HCT116 (cell line): ENCODE results near the gene PKP3. TPM values are rescaled to one million over a fixed set of nuclear protein-coding genes. Genes with fewer than 3 reads are reported as not detected.

Experiments used
- ATAC-seq: fragments of 200-7000 bp; cut with Tn5 transposase; 2 replicates; pipeline ENCODE4 v1.9.1; 2020; ENCODE audit warnings: mild to moderate bottlenecking, moderate library complexity
- BruUV-seq: library from RNA; stranded (reverse); fragments of 400-500 nt; replicated peaks from 2 replicates; lab custom pipeline; 2021; lab: Mats Ljungman, UMichigan
- CTCF ChIA-PET: fragments of 300-600 bp; sonication (Branson Sonifier 250); formaldehyde crosslinking; loops from one replicate; lab custom pipeline; 2021; ENCODE audit warnings: antibody characterized with exemption; lab: Charles Lee
- POLR2A ChIA-PET: fragments of 300-600, 350-600 bp; sonication (Branson Sonifier 250); formaldehyde crosslinking; loops from one replicate; lab custom pipeline; 2021; ENCODE audit warnings: antibody characterized with exemption; lab: Charles Lee
- RAD21 ChIA-PET, 2 experiments: fragments of 300-600 bp; sonication (Branson Sonifier 250); formaldehyde crosslinking; loops; one replicate each; lab custom pipeline; 2023; ENCODE audit warnings: low total read pairs in 2 of 2; ENCODE audit not compliant: uncharacterized antibody in 2 of 2, unreplicated experiment in 2 of 2, low non-redundant PET in 1 of 2; lab: Charles Lee
- DNase-seq: peaks from one replicate; pipeline ENCODE4 v3.0.0-alpha.2; 2010; ENCODE audit warnings: low read depth, low spot score
- H2AFZ ChIP-seq: fragments of 200-600 bp; shearing (Covaris generic), sonication (generic); 2 replicates; pipeline ENCODE4 v1.6.1; 2017; ENCODE audit warnings: low read depth, mixed run types, mixed read lengths, antibody characterized with exemption, low read length; ENCODE audit not compliant: poor library complexity, severe bottlenecking
- H3K27ac ChIP-seq: 2 replicates; pipeline ENCODE4 v1.5.1; 2012; ENCODE audit warnings: low read depth, low read length
- H3K27me3 ChIP-seq: fragments of 200-600 bp; sonication (generic); 2 replicates; pipeline ENCODE4 v1.6.1; 2016; ENCODE audit warnings: mixed run types, low read length, mixed read lengths; ENCODE audit not compliant: insufficient read depth
- H3K36me3 ChIP-seq, 2 experiments: fragments of 200-500 bp in 1 of 2; fragments of 200-600 bp in 1 of 2; sonication (Bioruptor generic) in 1 of 2; sonication (generic) in 1 of 2; 2 replicates each; pipeline versions ENCODE4 v1.5.1 to v1.6.1; 2014 to 2016; ENCODE audit warnings: low read length in 2 of 2, inconsistent platforms in 1 of 2, mixed read lengths in 1 of 2, mixed run types in 1 of 2; ENCODE audit not compliant: insufficient read depth in 2 of 2, control insufficient read depth in 1 of 2
- H3K4me1 ChIP-seq, 2 experiments: fragments of 200-600 bp in 1 of 2; sonication (generic) in 1 of 2; 2 replicates each; pipeline versions ENCODE4 v1.5.1 to v1.6.1; 2012 to 2017; ENCODE audit warnings: low read length in 2 of 2, inconsistent platforms in 1 of 2, mild to moderate bottlenecking in 1 of 2, mixed read lengths in 1 of 2, mixed run types in 1 of 2, moderate library complexity in 1 of 2; ENCODE audit not compliant: insufficient read depth in 2 of 2, control insufficient read depth in 1 of 2
- H3K4me2 ChIP-seq: fragments of 200-600 bp; sonication (generic); 2 replicates; pipeline ENCODE4 v1.6.1; 2017; ENCODE audit warnings: mixed run types, low read length, mixed read lengths
- H3K4me3 ChIP-seq, 2 experiments: fragments of 200-600 bp in 1 of 2; sonication (generic) in 1 of 2; replicated peaks in 1 of 2; 2 replicates each; pipeline ENCODE4 v1.5.1; 2011 to 2016; ENCODE audit warnings: low read length in 2 of 2, control low read depth in 1 of 2, low read depth in 1 of 2, mild to moderate bottlenecking in 1 of 2, mixed read lengths in 1 of 2, mixed run types in 1 of 2
- H3K79me2 ChIP-seq: fragments of 200-600 bp; sonication (generic); 2 replicates; pipeline ENCODE4 v1.6.1; 2017; ENCODE audit warnings: mild to moderate bottlenecking, mixed run types, low read length, moderate library complexity, mixed read lengths; ENCODE audit not compliant: insufficient read depth
- H3K9ac ChIP-seq: fragments of 200-600 bp; sonication (generic); 2 replicates; pipeline ENCODE4 v1.6.1; 2016; ENCODE audit warnings: low read length, mixed read lengths
- H3K9me2 ChIP-seq: fragments of 200-600 bp; sonication (generic), shearing (Covaris generic); 2 replicates; pipeline ENCODE4 v1.6.1; 2017; ENCODE audit warnings: mixed run types, mild to moderate bottlenecking, moderate library complexity; ENCODE audit not compliant: insufficient read depth
- H3K9me3 ChIP-seq, 2 experiments: fragments of 200-500 bp in 1 of 2; fragments of 200-600 bp in 1 of 2; sonication (Bioruptor generic) in 1 of 2; sonication (generic) in 1 of 2; 2 replicates each; pipeline ENCODE4 v1.6.1; 2014 to 2017; ENCODE audit warnings: low read length in 2 of 2, mixed read lengths in 2 of 2, inconsistent platforms in 1 of 2, low read depth in 1 of 2, mild to moderate bottlenecking in 1 of 2, mixed run types in 1 of 2, moderate library complexity in 1 of 2; ENCODE audit not compliant: control insufficient read depth in 1 of 2, insufficient read depth in 1 of 2
- H4K20me1 ChIP-seq: fragments of 200-600 bp; sonication (generic), shearing (Covaris generic); 2 replicates; pipeline ENCODE4 v1.6.1; 2017; ENCODE audit warnings: mixed run types, mild to moderate bottlenecking, moderate library complexity; ENCODE audit not compliant: insufficient read depth
- CBX3 ChIP-seq: IDR thresholded peaks from 2 replicates; pipeline ENCODE4 v1.6.1; 2012; ENCODE audit warnings: low read depth
- CEBPB ChIP-seq: IDR thresholded peaks from 2 replicates; pipeline ENCODE4 v1.6.1; 2012; ENCODE audit warnings: low read depth
- ELF1 ChIP-seq: IDR thresholded peaks from 2 replicates; pipeline ENCODE4 v1.6.1; 2012; ENCODE audit warnings: low read depth, borderline replicate concordance
- EZH2 ChIP-seq: fragments of 200-600 bp; sonication (generic); IDR thresholded peaks from 2 replicates; pipeline ENCODE4 v1.6.1; 2017; ENCODE audit warnings: antibody characterized with exemption, mixed run types
- FOSL1 ChIP-seq: IDR thresholded peaks from 2 replicates; pipeline ENCODE4 v1.6.1; 2012; ENCODE audit warnings: low read depth
- JUND ChIP-seq: IDR thresholded peaks from 2 replicates; pipeline ENCODE4 v1.6.1; 2012
- POLR2A ChIP-seq: IDR thresholded peaks from 2 replicates; pipeline ENCODE4 v1.7.0; 2011; ENCODE audit warnings: borderline replicate concordance; ENCODE audit not compliant: insufficient read depth, insufficient read length; ENCODE audit errors: extremely low read depth
- POLR2AphosphoS5 ChIP-seq: IDR thresholded peaks from 2 replicates; pipeline ENCODE4 v1.6.1; 2011; ENCODE audit warnings: mild to moderate bottlenecking, low read depth, low read length, moderate library complexity
- SIN3A ChIP-seq: IDR thresholded peaks from 2 replicates; pipeline ENCODE4 v1.6.1; 2012; ENCODE audit warnings: low read depth
- SP1 ChIP-seq: IDR thresholded peaks from 2 replicates; pipeline ENCODE4 v1.6.1; 2012; ENCODE audit warnings: low read depth
- SRF ChIP-seq: IDR thresholded peaks from 2 replicates; pipeline ENCODE4 v1.6.1; 2012; ENCODE audit warnings: low read depth
- TCF7L2 ChIP-seq: IDR thresholded peaks from 2 replicates; pipeline ENCODE4 v1.7.0; 2011; ENCODE audit warnings: borderline replicate concordance, inconsistent platforms; ENCODE audit not compliant: insufficient read depth, insufficient read length; ENCODE audit errors: extremely low read depth
- YY1 ChIP-seq: IDR thresholded peaks from 2 replicates; pipeline ENCODE4 v1.6.1; 2011; ENCODE audit warnings: low read length, low read depth, moderate library complexity, mild to moderate bottlenecking; ENCODE audit not compliant: insufficient replicate concordance; ENCODE audit errors: extremely low read depth
- ZFX ChIP-seq: fragments of 450-650 bp; IDR thresholded peaks from 2 replicates; pipeline ENCODE4 v1.6.1; 2017
- ZNF274 ChIP-seq: fragments of 200-500 bp; sonication (Bioruptor generic); IDR thresholded peaks from 2 replicates; pipeline ENCODE4 v1.6.1; 2014; ENCODE audit warnings: mild to moderate bottlenecking, low read depth, low read length, inconsistent platforms
- intact Hi-C: fragments of 100-400 bp; cut with micrococcal nuclease; formaldehyde crosslinking; loops from 2 replicates; pipeline ENCODE4 v1.10.0; 2022
- total RNA-seq: library from RNA; stranded (reverse); gene quantifications from one replicate; pipeline ENCODE4 v1.2.1, GENCODE V29; 2021; ENCODE audit not compliant: unreplicated experiment
- TF ChIP-seq, protein P1 (sequence below), 3 experiments: fragments of 200-600 bp in 1 of 3; sonication (generic) in 1 of 3; IDR thresholded peaks in 2 of 3; conservative IDR thresholded peaks in 1 of 3; 2 replicates each; pipeline ENCODE4 v1.5.1; 2012 to 2017; ENCODE audit warnings: low read depth in 2 of 3, low read length in 2 of 3, antibody characterized with exemption in 1 of 3, borderline replicate concordance in 1 of 3, control low read depth in 1 of 3, mild to moderate bottlenecking in 1 of 3, mixed read lengths in 1 of 3, mixed run types in 1 of 3, moderate library complexity in 1 of 3; ENCODE audit not compliant: insufficient read depth in 1 of 3
- TF ChIP-seq, protein P2 (sequence below): IDR thresholded peaks from 2 replicates; pipeline ENCODE4 v1.6.1; 2012; ENCODE audit warnings: low read depth
- TF ChIP-seq, protein P3 (sequence below): IDR thresholded peaks from 2 replicates; pipeline ENCODE4 v1.6.1; 2012
- TF ChIP-seq, protein P4 (sequence below): IDR thresholded peaks from 2 replicates; pipeline ENCODE4 v1.6.1; 2012

The PKP3 gene
- total RNA-seq, 1 experiment from 2014 or later, result 157 TPM

DNA sequence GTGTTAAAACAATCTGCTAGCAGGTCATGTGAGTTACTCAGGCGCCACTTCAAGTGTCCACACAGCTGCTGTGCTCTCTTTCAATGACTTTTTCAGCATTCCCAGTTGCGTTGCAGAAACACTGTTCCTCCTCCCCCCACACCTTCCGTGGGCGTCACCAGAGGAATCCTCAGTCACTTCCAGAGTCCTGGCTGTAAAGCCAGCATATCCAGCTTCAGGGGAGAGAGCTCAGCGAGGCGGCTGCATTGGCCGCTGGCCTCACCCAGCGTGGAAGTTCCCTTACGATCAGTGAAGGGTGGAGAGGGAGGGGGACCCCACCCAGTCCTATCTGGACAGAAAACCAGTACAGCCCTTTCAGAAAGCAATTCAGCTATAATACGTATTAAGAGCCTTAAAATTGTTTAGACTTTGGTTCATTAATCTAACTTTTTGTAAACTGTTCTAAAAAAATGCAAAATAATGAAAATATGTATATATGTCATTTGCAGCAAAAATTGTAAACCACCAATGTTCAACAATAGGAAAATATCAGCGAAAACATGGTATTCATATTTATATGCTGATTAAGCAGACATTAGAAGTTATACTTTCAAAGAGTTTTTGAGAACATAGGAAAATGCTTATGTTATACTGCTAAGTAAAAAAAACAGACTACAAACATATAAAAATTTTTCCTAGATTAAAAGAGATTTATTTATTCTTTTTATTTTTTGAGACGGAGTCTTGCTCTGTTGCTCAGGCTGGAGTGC lies 50.6 kb downstream of the PKP3 start:
- intact Hi-C loops, result loop anchor here (5.0 kb wide), 2 partner anchors 37 to 63 kb away; partner anchors contain the start of gene RNH1
- Histone ChIP-seq H3K9me2 (no peaks in the 10 kb centered on the region), H2AFZ (no peak overlapping the region), H3K36me3 (no peaks in the 10 kb centered on the region), H3K4me3 (no peak overlapping the region), H3K4me2 (peak overlapping the region; percentile 53), H3K27me3 (no peaks in the 10 kb centered on the region), H3K79me2 (peaks cover 12% of the 10 kb centered on the region; the same call in 1 of the 2 replicates), H3K9ac (peak overlapping the region; percentile 16; the same call in 1 of the 2 replicates), H4K20me1 (no peaks in the 10 kb centered on the region), H3K9me3 (no peaks in the 10 kb centered on the region), H3K27ac (no peak overlapping the region), H3K4me1 (peaks cover 26 to 50% of the 10 kb centered on the region in 2 experiments)
- DNase-seq, result no peak
- no TSS peak for BruUV-seq
- RAD21 ChIA-PET, result no interaction called here
- POLR2A ChIA-PET, result interaction anchor here (1.8 kb wide), 1 partner anchor 38 kb away, joined by 4 read pairs; no protein-coding TSS in a partner anchor
- TF ChIP-seq YY1, result no peak
- TF ChIP-seq ELF1, result no peak
- TF ChIP-seq CBX3, result no peak
- TF ChIP-seq, protein P1, sequence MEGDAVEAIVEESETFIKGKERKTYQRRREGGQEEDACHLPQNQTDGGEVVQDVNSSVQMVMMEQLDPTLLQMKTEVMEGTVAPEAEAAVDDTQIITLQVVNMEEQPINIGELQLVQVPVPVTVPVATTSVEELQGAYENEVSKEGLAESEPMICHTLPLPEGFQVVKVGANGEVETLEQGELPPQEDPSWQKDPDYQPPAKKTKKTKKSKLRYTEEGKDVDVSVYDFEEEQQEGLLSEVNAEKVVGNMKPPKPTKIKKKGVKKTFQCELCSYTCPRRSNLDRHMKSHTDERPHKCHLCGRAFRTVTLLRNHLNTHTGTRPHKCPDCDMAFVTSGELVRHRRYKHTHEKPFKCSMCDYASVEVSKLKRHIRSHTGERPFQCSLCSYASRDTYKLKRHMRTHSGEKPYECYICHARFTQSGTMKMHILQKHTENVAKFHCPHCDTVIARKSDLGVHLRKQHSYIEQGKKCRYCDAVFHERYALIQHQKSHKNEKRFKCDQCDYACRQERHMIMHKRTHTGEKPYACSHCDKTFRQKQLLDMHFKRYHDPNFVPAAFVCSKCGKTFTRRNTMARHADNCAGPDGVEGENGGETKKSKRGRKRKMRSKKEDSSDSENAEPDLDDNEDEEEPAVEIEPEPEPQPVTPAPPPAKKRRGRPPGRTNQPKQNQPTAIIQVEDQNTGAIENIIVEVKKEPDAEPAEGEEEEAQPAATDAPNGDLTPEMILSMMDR (IDR thresholded peaks at IDR 0.05 in 2 of 3, conservative IDR thresholded peaks at IDR 0.05 in 1 of 3; ENCODE audit: borderline replicate concordance in 1 of 3, insufficient read depth in 1 of 3, low read depth in 2 of 3, low read length in 2 of 3), result no peak
- no peak for TF ChIP-seq FOSL1
- TF ChIP-seq POLR2A, result no peak
- TF ChIP-seq SP1, result no peak
- TF ChIP-seq, protein P2, sequence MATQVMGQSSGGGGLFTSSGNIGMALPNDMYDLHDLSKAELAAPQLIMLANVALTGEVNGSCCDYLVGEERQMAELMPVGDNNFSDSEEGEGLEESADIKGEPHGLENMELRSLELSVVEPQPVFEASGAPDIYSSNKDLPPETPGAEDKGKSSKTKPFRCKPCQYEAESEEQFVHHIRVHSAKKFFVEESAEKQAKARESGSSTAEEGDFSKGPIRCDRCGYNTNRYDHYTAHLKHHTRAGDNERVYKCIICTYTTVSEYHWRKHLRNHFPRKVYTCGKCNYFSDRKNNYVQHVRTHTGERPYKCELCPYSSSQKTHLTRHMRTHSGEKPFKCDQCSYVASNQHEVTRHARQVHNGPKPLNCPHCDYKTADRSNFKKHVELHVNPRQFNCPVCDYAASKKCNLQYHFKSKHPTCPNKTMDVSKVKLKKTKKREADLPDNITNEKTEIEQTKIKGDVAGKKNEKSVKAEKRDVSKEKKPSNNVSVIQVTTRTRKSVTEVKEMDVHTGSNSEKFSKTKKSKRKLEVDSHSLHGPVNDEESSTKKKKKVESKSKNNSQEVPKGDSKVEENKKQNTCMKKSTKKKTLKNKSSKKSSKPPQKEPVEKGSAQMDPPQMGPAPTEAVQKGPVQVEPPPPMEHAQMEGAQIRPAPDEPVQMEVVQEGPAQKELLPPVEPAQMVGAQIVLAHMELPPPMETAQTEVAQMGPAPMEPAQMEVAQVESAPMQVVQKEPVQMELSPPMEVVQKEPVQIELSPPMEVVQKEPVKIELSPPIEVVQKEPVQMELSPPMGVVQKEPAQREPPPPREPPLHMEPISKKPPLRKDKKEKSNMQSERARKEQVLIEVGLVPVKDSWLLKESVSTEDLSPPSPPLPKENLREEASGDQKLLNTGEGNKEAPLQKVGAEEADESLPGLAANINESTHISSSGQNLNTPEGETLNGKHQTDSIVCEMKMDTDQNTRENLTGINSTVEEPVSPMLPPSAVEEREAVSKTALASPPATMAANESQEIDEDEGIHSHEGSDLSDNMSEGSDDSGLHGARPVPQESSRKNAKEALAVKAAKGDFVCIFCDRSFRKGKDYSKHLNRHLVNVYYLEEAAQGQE, result no peak
- TF ChIP-seq, protein P3, sequence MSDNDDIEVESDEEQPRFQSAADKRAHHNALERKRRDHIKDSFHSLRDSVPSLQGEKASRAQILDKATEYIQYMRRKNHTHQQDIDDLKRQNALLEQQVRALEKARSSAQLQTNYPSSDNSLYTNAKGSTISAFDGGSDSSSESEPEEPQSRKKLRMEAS, result no peak
- no peak for TF ChIP-seq SRF
- no peak for TF ChIP-seq JUND
- TF ChIP-seq ZNF274, result no peak
- TF ChIP-seq CEBPB, result no peak
- TF ChIP-seq, protein P4, sequence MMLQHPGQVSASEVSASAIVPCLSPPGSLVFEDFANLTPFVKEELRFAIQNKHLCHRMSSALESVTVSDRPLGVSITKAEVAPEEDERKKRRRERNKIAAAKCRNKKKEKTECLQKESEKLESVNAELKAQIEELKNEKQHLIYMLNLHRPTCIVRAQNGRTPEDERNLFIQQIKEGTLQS, result no peak
- no peak for TF ChIP-seq POLR2AphosphoS5
- TF ChIP-seq TCF7L2, result no peak
- no peak for TF ChIP-seq ZFX
- TF ChIP-seq EZH2, result no peak
- no peak for TF ChIP-seq SIN3A
- no peak for ATAC-seq
- CTCF ChIA-PET, result no interaction called here
